ENCODE results near the gene FATE1. TPM values are rescaled to one million over a fixed set of nuclear protein-coding genes. Genes with fewer than 3 reads are reported as not detected.

The FATE1 gene
- total RNA-seq, 1 donor from 2014 or later = 0.36 TPM

- ATAC-seq (no peak), DNase-seq (ENCODE audit: low spot score) (peak; percentile 47)
- intact Hi-C loops (cut with DNase I) = no loop called here
Observed at GRCh38 chrX:151702026-151702714, 13.7 kb upstream of the FATE1 start.

GRCh38 chrX:151702741-151703340 lies 13.0 kb upstream of the FATE1 start:
- no peak for ATAC-seq
- intact Hi-C loops (cut with DNase I) = no loop called here

GRCh38 chrX:151703487-151703886 lies 12.3 kb upstream of the FATE1 start:
- ATAC-seq (peak; percentile 73), DNase-seq (ENCODE audit: low spot score) (peak; percentile 85)
- intact Hi-C loops (cut with DNase I) = no loop called here

More at GRCh38 chrX:151702741-151703340, 13.0 kb upstream of the FATE1 start:
- DNase-seq (ENCODE audit: low spot score) = peak; percentile 36

GRCh38 chrX:151704041-151704663 lies 11.7 kb upstream of the FATE1 start:
- ATAC-seq = peak; percentile 58
- intact Hi-C loops (cut with DNase I) = no loop called here
- peak; percentile 49 for DNase-seq (ENCODE audit: low spot score)

DNA sequence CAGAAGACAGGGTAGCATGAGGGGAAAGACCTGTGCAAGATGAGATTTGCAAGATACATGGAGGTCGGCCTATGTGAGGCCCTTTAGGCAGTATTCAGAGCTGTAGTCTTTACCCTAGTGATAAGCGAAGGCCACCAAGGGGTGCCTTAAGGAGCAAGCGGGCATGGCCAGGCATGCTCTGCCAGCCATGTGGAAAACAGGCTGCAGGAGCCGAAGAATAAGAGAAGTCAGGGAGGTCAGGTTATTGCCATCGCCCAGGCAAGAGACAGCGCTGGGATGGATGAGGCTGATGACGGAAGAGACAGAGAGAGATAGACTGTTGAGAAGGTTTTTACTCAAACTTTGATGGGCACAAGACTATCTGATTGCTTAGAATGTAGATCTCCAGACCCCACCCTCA lies 7.0 kb upstream of the FATE1 start:
- no peak for DNase-seq (ENCODE audit: low spot score)
- intact Hi-C loops (cut with DNase I) = no loop called here
- ATAC-seq = no peak

- no peak for ATAC-seq
- DNase-seq (ENCODE audit: low spot score) = no peak
- intact Hi-C loops (cut with DNase I) = no loop called here
Observed at GRCh38 chrX:151710457-151710856, 5.4 kb upstream of the FATE1 start.

DNA sequence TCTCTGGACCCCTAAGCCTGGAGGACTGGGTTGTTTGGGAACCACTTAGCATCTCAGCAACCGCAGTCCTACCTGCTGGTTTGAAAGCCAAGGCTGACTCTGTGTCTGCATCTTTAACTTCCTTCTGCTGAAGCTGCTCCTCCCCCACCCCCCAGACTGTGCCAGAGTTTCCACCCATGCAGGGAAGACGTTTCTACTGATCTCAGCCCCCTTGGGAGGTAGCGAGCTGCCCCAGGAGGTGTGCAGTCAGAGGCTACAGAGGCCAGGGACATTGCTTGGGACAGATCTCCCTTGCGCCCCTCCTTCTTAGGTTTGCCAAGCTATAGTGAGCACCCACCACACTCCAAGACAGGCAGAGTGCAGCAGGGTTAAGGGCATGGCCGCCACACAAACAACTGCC lies 4.7 kb upstream of the FATE1 start:
- DNase-seq (ENCODE audit: low spot score) (no peak), ATAC-seq (no peak)
- intact Hi-C loops (cut with DNase I) = no loop called here

DNA sequence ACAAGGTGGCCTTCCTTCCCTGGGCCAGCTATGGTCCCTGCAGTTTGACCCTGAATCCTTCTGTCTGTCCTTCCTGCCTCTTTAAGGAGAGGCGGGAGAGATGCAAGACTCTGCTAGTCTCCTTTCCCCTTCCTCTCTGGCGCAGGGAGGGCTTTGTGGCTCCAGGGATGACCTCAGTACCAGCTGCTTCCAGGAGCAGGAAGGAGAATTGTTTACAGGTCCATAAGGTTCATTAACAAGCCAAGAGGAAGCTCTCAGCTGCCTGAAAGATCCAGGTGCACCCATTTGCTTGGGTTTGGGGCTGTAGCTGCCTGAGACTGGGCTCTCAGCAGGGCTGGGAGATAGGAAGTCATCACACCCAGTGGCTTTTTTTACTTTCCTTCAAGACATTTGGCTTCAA lies 4.0 kb upstream of the FATE1 start:
- intact Hi-C loops (cut with DNase I) = no loop called here
- DNase-seq (ENCODE audit: low spot score) (no peak), ATAC-seq (peak; percentile 38)

DNA sequence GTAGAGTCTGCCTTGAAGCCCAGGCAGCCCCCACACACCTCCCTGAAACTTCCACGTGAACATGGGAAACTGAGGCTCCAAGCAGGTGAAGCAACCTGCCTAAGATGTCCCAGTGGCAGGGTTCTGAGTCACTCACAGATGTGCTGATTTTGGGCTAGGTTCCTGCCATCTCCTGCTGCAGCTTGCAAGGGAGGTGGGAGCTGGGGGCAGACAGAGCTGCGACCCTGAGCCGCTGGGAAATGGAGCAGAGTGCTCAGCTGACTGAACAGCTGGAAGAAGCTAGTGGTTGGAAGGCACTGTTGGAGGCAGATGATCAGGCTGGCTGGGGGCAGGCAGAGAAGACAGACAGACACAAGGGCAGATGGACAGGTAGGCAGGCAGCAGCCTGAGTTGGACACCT lies 3.6 kb upstream of the FATE1 start:
- no peak for ATAC-seq
- intact Hi-C loops (cut with DNase I) = no loop called here
- no peak for DNase-seq (ENCODE audit: low spot score)

DNA sequence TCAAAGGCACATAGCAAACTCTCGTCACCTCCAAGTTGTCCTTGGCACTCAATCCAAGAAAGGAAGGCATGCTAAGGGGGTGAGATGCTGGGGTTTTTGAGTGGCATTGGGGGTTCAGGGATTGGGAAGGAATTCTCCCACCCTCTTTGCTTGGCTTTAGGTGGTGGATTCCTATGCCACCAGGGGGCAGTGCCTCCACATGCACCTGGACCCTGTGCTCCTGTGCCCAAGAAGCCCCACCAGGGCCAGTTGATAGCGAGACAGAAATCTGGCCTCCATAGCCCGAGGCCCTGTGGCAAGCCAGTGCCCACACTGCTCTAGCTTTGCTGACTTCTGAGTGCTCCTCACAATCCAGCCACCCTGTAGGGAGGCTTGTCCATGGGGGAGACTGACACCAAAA lies 2.0 kb upstream of the FATE1 start:
- intact Hi-C loops (cut with DNase I) = no loop called here
- ATAC-seq (no peak), DNase-seq (ENCODE audit: low spot score) (no peak)

GRCh38 chrX:151714362-151714761 lies 1.5 kb upstream of the FATE1 start:
- ATAC-seq (no peak), DNase-seq (ENCODE audit: low spot score) (no peak)
- intact Hi-C loops (cut with DNase I) = no loop called here

DNA sequence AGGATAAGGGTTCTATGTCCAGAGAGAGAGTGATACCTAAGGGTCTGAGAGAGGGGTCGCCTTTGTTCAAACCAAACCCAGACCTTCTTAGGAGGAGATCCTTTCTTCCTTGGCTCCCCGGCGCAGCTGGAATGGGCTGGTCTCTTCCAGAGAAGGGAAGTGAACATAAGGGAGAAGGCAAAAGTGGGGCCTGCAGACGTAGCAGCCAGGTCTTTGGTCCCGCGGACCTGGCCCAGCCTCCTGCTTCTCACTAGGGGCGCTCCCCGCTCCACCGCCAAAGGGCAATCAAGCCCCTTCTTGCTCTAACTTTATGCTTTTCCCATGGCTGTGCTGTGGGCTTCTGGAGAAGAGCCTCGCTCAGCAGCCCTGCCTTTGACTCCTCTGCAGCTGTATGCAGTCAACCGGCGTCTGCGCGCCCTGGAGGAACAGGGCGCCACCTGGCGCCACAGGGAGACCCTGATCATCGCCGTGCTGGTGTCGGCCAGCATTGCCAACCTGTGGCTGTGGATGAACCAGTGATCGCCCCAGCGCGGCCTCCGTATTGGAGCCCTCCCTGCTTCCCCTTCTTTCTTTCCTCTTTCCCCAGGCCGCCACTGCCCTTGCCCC lies 6.5 kb downstream of the FATE1 start:
- DNase-seq (ENCODE audit: low spot score) = peak; percentile 63
- peak; percentile 65 for ATAC-seq
- intact Hi-C loops (cut with DNase I) = no loop called here

DNA sequence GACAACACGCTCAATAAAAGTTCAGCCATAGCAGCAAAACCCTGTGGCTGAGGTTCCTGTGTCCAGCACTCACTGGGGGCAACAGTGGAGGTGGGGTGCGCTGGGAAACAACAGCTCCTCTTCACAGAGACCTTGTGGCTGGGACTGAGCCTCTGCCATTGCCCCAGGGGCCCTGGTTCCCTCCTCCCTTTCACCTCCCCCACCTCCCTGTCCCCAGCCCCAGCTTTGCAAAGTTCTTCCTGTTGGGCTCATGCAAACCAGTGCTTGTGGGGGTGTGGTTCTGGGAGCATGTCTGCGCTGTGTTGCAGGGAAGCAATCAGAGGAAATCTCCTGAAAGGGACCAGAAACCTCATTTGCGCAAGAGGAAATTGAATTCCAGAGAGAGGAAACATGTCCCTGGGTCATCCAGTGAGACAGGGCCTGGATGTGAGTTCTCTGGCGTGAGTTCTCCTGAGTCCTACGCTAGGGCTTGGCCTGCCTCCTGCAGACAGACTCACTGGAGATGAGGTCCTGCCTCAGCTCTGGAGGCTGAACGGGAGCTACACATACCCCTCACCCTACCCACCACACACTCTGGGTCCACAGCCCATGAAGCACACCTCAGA lies 7.4 kb downstream of the FATE1 start:
- intact Hi-C loops (cut with DNase I) = no loop called here
- no peak for ATAC-seq
- DNase-seq (ENCODE audit: low spot score) = peak; percentile 21

GRCh38 chrX:151724563-151725337 lies 8.9 kb downstream of the FATE1 start:
- ATAC-seq (no peak), DNase-seq (ENCODE audit: low spot score) (peak; percentile 48)
- intact Hi-C loops (cut with DNase I) = no loop called here

DNA sequence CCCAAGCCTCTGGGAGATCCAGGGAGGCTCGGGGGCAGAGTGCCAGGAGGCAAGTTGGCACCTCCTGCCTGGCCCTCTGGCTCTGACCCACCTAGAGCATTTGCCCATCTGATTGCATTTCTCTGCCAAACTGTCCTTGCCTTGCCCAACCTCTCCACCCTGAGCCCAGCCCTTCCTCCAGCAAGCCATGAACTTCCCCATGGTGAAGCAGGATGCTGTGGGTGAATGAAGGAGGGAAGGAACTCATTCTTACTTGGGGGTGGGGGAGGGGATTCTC lies 9.4 kb downstream of the FATE1 start:
- no peak for DNase-seq (ENCODE audit: low spot score)
- no peak for ATAC-seq

GRCh38 chrX:151726751-151727150 lies 10.9 kb downstream of the FATE1 start:
- intact Hi-C loops (cut with DNase I) = no loop called here

More for the DNA sequence above, 9.4 kb downstream of the FATE1 start:
- intact Hi-C loops (cut with DNase I) = no loop called here

DNA sequence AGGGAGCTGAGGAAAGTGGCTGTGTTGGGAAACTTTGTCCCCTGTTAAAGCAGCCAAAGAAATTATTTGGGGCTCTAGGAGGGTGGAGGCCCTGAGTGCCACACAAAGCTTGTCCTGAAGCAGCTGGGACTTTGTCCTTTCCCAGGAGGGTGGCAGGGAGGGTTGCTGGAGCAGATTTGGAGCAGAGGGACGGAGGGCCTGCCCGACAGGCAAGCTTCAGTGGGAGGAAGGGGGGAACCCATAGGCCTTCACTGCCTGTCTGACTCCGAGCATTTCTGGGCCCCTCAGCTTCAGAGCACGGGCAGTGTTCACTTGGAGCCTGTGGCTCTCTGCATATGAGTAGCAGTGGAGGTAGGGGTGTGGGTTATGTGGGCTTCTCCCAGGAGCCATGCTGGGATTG lies 11.5 kb downstream of the FATE1 start:
- ATAC-seq (no peak), DNase-seq (ENCODE audit: low spot score) (peak; percentile 4)
- intact Hi-C loops (cut with DNase I) = no loop called here

More at GRCh38 chrX:151726751-151727150, 10.9 kb downstream of the FATE1 start:
- DNase-seq (ENCODE audit: low spot score) (peak; percentile 28), ATAC-seq (no peak)

- intact Hi-C loops (cut with DNase I) = no loop called here
- DNase-seq (ENCODE audit: low spot score) (peak; percentile 25), ATAC-seq (no peak)
Observed at GRCh38 chrX:151729056-151729725, 13.4 kb downstream of the FATE1 start.

- no peak for ATAC-seq
- DNase-seq (ENCODE audit: low spot score) = no peak
- intact Hi-C loops (cut with DNase I) = no loop called here
Observed at GRCh38 chrX:151734446-151734845, 18.6 kb downstream of the FATE1 start, which contains the start of gene CNGA2. Gene CNGA2, plus strand, starts transcription at chrX:151734746. Its CDS starts 3,738 bp downstream, at chrX:151738484.
